Kidney (tissue), 14 donors: Measurements from ENCODE around the gene RNF224. TPM values are rescaled to one million over a fixed set of nuclear protein-coding genes. Genes with fewer than 3 reads are reported as not detected.

Source experiments
- DNase-seq, 5 donors: peaks; one replicate each; pipeline ENCODE4 v3.0.0-alpha.2; 2013 to 2020
- FAIRE-seq: peaks from 2 replicates; lab custom pipeline; 2012; peaks lifted over from hg19 to GRCh38; lab: Jason Lieb, UNC
- H3K27ac ChIP-seq, 2 donors: one replicate each; pipeline ENCODE4 v1.7.0; 2013; ENCODE audit warnings: low read depth in 2 of 2, low read length in 2 of 2, inconsistent platforms in 1 of 2
- H3K27me3 ChIP-seq: one replicate; pipeline ENCODE4 v1.7.1; 2013; ENCODE audit warnings: low read length, inconsistent platforms; ENCODE audit not compliant: control insufficient read depth, insufficient read depth
- H3K36me3 ChIP-seq, 3 donors: one replicate each; pipeline versions ENCODE4 v1.7.0 to v1.7.1; 2013; ENCODE audit warnings: low read length in 3 of 3, control low read depth in 1 of 3, inconsistent platforms in 1 of 3; ENCODE audit not compliant: insufficient read depth in 3 of 3, control insufficient read depth in 2 of 3
- H3K4me1 ChIP-seq, 3 donors: one replicate each; pipeline versions ENCODE4 v1.7.0 to v1.7.1; 2013; ENCODE audit warnings: low read length in 3 of 3, inconsistent platforms in 1 of 3, low read depth in 1 of 3; ENCODE audit not compliant: control insufficient read depth in 2 of 3, insufficient read depth in 2 of 3
- H3K4me3 ChIP-seq, 3 donors: one replicate each; pipeline versions ENCODE4 v1.7.0 to v1.8.1; 2013; ENCODE audit warnings: low read length in 3 of 3, control low read depth in 1 of 3, inconsistent platforms in 1 of 3
- H3K9ac ChIP-seq, 3 donors: one replicate each; pipeline versions ENCODE4 v1.7.0 to v1.7.1; 2013; ENCODE audit warnings: low read length in 3 of 3, control low read depth in 1 of 3, inconsistent platforms in 1 of 3
- H3K9me3 ChIP-seq, 3 donors: one replicate each; pipeline versions ENCODE4 v1.7.0 to v1.7.1; 2013; ENCODE audit warnings: low read length in 3 of 3, control low read depth in 1 of 3, inconsistent platforms in 1 of 3; ENCODE audit not compliant: control insufficient read depth in 2 of 3, insufficient read depth in 1 of 3
- CTCF ChIP-seq: IDR thresholded peaks from 3 replicates; pipeline ENCODE4 v1.5.1; 2012; ENCODE audit warnings: mild to moderate bottlenecking, moderate library complexity, borderline replicate concordance; ENCODE audit not compliant: insufficient read depth; ENCODE audit errors: extremely low read depth
- intact Hi-C: fragments of 100-400 bp; cut with DNase I; formaldehyde crosslinking; loops from one replicate; pipeline ENCODE4 v1.11.1; 2022
- polyA plus RNA-seq: library from polyadenylated mRNA; stranded (reverse); fragments of 350-450 nt; fragmentation: Illumina TruSeq; extraction: RNeasy Lipid Tissue Mini Kit (QIAGEN cat#74804); gene quantifications from one replicate; pipeline ENCODE4 v1.2.3, GENCODE V29; 2014; ENCODE audit warnings: low read depth, low replicate concordance; ENCODE audit not compliant: insufficient read depth
- total RNA-seq: library from RNA; stranded (reverse); fragmentation: NEBNext Ultra II Directional; extraction: Animal tissue kit (Norgen Biotek cat#: 25700); gene quantifications from one replicate; pipeline ENCODE4 v1.2.1, GENCODE V29; 2021
- donor health status: control.
- donor health status: control.
- donor health status: control.
- donor health status: control.
- donor health status: control.
- donor health status: DM: yes; HTN: yes; CAD: no.
- donor health status: Normal renal cell carcinoma (clear cell type).

The RNF224 gene
- total and polyA plus RNA-seq, 2 donors from 2014 or later, result 0.80 to 0.85 TPM

- DNase-seq (peak in 2 of 5 donors; percentile 47 to 75), FAIRE-seq (no peak)
- Histone ChIP-seq H3K4me3 (no peak overlapping the region), H3K9ac (no peak overlapping the region), H3K27me3 (no peaks in the 10 kb centered on the region), H3K9me3 (no peaks in the 10 kb centered on the region), H3K27ac (no peak overlapping the region), H3K4me1 (peaks cover 0 to 40% (median 20%) of the 10 kb centered on the region in 3 donors), H3K36me3 (peaks cover 0 to 4% (median 0%) of the 10 kb centered on the region in 3 donors)
- TF ChIP-seq CTCF, result no peak
- intact Hi-C loops, result no loop called here
These were observed 45.2 kb downstream of the RNF224 start for GRCh38 chr9:137272241-137273094.

GRCh38 chr9:137273095-137273490, 45.8 kb downstream of the RNF224 start:
- TF ChIP-seq CTCF, result no peak
- peak in 2 of 5 donors; percentile 45 to 60 for DNase-seq
- Histone ChIP-seq H3K27me3 (no peaks in the 10 kb centered on the region), H3K9ac (no peak overlapping the region), H3K4me1 (peaks cover 0 to 42% (median 20%) of the 10 kb centered on the region in 3 donors), H3K9me3 (no peaks in the 10 kb centered on the region), H3K4me3 (no peak overlapping the region), H3K27ac (no peak overlapping the region), H3K36me3 (peaks cover 0 to 4% (median 0%) of the 10 kb centered on the region in 3 donors)
- FAIRE-seq, result no peak
- intact Hi-C loops, result no loop called here

- FAIRE-seq (no peak), DNase-seq (peak in 1 of 5 donors; percentile 60)
- H3K9me3 ChIP-seq, result no peaks in the 10 kb centered on the region
- no peak overlapping the region for H3K27ac ChIP-seq
- H3K4me3 ChIP-seq, result no peak overlapping the region
- no peak for TF ChIP-seq CTCF
- H3K9ac ChIP-seq, result no peak overlapping the region
- H3K36me3 ChIP-seq, result peaks cover 0 to 1% (median 0%) of the 10 kb centered on the region in 3 donors
- H3K27me3 ChIP-seq, result no peaks in the 10 kb centered on the region
- peaks cover 0 to 37% (median 17%) of the 10 kb centered on the region in 3 donors for H3K4me1 ChIP-seq
- intact Hi-C loops, result no loop called here
These were observed 46.5 kb downstream of the RNF224 start for GRCh38 chr9:137273611-137274320.
